Ishikawa (cell line): ENCODE data around the gene C16orf74.

ENCODE experiments used
- CEBPB ChIP-seq: IDR thresholded peaks from 2 replicates; pipeline ENCODE4 v1.6.1; 2012
- CREB1 ChIP-seq: IDR thresholded peaks from 2 replicates; pipeline ENCODE4 v1.6.1; 2012; ENCODE audit warnings: low read depth
- EP300 ChIP-seq: IDR thresholded peaks from 2 replicates; pipeline ENCODE4 v1.6.1; 2012; ENCODE audit warnings: borderline replicate concordance
- FOXM1 ChIP-seq: IDR thresholded peaks from 2 replicates; pipeline ENCODE4 v1.6.1; 2012; ENCODE audit warnings: low read depth, borderline replicate concordance
- RAD21 ChIP-seq: IDR thresholded peaks from 2 replicates; pipeline ENCODE4 v1.6.1; 2012; ENCODE audit warnings: low read depth
- REST ChIP-seq: IDR thresholded peaks from 2 replicates; pipeline ENCODE4 v1.6.1; 2012; ENCODE audit warnings: low read depth, mild to moderate bottlenecking
- TAF1 ChIP-seq: IDR thresholded peaks from 2 replicates; pipeline ENCODE4 v1.6.1; 2012; ENCODE audit warnings: low read depth, mild to moderate bottlenecking
- TCF12 ChIP-seq: IDR thresholded peaks from 2 replicates; pipeline ENCODE4 v1.6.1; 2012; ENCODE audit warnings: low read depth
- TEAD4 ChIP-seq: IDR thresholded peaks from 2 replicates; pipeline ENCODE4 v1.6.1; 2012
- USF1 ChIP-seq: IDR thresholded peaks from 2 replicates; pipeline ENCODE4 v1.6.1; 2012
- YY1 ChIP-seq: IDR thresholded peaks from 2 replicates; pipeline ENCODE4 v1.6.1; 2012; ENCODE audit warnings: low read depth
- TF ChIP-seq, protein P1 (sequence below): IDR thresholded peaks from 2 replicates; pipeline ENCODE4 v1.6.1; 2012

DNA sequence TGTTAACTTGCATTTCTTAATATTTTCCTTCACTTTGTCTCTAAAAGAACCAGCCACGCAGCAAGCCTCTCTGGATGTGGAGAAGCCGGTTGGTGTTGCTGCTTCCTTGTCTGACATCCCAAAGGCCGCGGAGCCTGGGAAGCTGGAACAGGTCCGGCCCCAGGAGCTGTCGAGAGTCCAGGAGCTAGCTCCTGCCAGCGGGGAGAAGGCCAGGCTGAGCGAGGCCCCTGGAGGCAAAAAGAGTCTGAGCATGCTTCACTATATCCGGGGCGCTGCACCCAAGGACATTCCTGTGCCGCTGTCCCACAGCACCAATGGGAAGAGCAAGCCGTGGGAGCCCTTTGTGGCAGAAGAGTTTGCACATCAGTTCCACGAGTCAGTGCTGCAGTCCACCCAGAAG is 85.0 kb downstream of the C16orf74 start:
- TF ChIP-seq REST (no peak), EP300 (no peak), YY1 (no peak), CREB1 (no peak), TAF1 (no peak), CEBPB (no peak), RAD21 (no peak), TCF12 (no peak), USF1 (no peak), FOXM1 (no peak), TEAD4 (no peak)
- TF ChIP-seq, protein P1, sequence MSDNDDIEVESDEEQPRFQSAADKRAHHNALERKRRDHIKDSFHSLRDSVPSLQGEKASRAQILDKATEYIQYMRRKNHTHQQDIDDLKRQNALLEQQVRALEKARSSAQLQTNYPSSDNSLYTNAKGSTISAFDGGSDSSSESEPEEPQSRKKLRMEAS: no peak
